UCSD-AML1 (cell line): ENCODE data around the gene TOM1L1.

ENCODE experiments used
- DNase-seq: peaks from one replicate; lab custom pipeline; 2025; ENCODE audit not compliant: unreplicated experiment; lab: John Stamatoyannopoulos, UW

Gene TOM1L1

DNA sequence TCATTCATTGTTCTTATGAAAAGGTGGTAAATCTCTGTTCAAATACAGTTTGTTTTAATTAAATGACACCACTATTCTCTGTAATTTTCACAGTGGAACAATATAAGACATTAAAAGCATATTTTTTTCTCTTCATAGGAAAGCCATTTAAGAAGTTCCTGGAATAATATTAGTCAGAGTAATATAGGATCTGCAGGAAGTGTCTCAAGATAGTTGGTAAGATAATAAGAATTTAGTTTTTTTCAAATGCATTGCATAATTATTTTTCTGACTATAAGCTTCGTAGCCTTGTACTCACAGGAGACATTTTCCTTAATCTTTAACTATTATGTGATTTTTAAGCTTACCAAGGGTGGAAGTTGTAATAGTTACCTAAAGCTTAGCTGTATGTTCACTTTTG lies 84.8 kb downstream of the TOM1L1 start:
- DNase-seq: no peak

DNA sequence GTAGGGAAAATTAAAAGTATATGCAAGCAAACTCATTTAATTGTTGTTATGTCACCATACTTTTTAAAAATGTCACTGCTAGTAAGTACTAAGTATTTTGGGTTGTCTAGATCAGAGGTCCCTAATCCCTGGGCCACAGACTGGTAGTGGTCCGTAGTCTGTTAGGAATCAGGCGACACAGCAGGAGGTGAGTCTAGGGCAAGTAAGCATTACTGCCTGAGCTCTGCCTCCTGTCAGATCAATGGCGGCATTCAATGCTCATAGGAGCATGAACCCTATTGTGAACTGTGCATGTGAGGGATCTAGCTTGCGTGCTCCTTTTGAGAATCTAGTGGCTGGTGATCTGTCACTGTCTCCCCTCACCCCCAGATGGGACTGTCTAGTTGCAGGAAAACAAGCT lies 89.5 kb downstream of the TOM1L1 start:
- DNase-seq: no peak

DNA sequence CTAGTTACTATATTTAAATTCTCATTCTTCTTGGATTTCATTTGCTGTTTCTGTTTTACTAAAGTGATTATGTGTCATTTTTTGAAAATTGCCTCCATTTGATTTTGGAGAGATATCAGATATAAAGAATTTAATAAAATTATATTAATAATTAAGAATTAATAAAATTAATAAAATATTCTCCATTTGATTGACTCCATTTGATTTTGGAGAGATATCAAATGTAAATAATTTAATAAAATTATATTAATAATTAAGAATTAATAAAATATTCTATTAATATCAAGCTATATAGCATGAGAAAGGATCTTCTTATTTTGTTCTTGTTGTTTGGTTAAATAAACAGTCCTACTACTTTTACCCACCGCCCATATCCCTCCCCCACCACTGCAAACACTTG lies 90.9 kb downstream of the TOM1L1 start:
- no peak for DNase-seq

DNA sequence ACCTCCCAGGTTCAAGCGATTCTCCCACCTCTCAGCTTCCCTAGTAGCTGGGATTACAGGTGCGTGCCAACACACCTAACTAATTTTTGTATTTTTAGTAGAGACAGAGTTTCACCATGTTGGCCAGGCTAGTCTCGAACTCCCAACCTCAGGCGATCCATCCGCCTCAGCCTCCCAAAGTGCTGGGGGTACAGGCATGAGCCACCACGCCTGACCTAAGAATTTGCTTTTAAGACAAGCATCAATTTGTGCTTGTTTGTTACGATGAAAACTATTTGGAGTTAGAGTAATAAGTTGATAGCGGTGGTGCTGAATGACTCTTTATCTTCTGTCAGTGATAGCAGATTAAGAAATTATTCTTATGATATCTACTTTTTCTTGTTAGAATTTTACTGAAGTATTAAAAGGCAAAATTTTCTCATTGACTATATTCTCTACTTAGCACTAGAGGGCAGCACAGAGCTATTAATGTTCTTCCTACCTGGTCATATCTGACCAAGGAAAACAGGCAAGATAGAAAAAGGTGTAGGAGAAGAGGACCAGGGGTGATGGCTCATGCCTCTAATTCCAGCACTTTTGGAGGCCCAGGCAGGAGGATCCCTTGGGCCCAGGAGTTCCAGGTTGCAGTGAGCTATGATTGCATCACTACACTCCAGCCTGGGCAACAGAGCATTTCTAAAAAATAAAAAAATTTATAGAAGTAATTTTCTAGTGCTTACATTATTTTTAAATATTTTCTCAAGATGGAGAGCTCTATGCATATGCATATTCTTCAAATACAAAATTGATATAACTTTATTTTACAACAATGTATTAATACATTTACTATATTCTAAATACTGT lies 92.4 kb downstream of the TOM1L1 start:
- DNase-seq: no peak

DNA sequence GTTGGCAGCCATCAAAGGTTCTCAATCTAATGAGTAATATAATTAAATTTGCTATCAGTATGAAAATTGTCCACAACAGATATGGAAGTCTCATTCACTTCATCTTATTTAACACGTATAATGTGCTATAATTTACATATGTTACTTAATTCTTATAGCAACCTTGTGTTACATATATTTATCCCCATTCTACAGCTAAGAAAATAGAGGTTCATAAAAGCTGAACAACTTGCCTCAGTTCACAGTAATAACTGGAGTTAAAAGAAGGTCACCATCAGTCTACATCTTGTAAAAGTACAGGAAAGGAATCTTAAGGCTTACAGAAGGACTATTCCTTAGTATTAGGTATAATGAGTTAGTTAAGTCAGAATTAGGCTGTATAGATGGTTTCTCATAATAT lies 95.8 kb downstream of the TOM1L1 start:
- no peak for DNase-seq

DNA sequence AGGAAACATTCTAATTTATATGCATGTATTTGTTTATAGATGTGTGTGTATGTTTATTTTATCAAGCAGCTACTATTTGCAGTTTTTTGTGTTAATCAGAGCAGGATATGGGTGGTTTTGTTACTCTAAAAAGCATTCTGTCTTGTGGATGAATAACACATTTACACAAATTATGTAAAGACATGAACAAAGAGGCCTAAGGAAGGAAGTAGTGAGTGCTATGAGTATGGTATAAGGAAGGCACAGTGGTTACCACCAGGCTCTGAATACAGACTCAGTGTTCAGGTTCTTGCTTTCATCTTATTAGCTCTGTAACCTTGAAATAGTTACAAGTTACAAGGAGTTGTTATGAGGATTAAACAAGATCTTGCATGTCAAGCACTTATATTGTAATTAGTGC lies 101.8 kb downstream of the TOM1L1 start:
- DNase-seq: no peak

DNA sequence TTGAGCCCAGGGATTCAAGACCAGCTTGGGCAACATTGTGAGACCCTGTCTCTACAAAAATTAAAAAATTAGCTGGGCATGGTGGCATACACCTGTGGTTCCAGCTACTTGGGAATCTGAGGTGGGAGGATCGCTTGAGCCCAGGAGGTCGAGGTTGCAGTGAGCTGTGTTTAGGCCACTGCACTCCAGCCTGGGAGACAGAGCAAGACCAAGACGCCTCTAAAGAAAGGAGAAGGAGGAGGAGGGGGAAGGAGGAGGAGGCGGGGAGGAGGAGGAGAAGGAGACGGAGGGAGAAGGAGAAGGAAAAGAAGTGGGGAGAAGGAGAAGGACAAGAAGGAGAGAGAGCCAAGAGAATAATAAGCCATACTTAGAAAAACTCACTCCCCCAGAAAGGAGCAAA lies 103.8 kb downstream of the TOM1L1 start:
- DNase-seq: no peak

DNA sequence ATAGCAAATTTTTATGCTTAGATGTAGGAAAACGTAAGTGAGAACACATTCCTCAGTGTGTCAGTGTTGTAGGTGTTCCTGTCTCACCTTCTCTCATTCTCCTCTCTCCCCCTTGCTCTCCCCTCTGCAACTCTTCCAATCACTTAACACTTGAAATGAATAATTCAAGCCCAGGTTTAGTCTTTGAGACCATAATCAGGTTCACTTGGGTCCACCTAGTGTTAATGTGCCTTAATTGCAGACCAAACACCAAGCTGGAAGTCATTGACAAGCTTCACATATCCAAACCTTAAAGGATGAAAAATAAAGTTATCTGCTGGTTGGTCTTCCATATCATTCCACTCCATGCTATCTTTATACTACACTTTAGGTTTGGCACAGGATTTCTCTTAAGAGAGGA lies 104.9 kb downstream of the TOM1L1 start:
- DNase-seq: no peak
